Measurements from ENCODE around the gene SH3GL1. TPM values are rescaled to one million over a fixed set of nuclear protein-coding genes. Genes with fewer than 3 reads are reported as not detected.

SH3GL1 gene
- total and polyA plus RNA-seq, 2 of the 4 experiments (the other 2 are of a cell fraction): 28.1 to 138 TPM

DNA sequence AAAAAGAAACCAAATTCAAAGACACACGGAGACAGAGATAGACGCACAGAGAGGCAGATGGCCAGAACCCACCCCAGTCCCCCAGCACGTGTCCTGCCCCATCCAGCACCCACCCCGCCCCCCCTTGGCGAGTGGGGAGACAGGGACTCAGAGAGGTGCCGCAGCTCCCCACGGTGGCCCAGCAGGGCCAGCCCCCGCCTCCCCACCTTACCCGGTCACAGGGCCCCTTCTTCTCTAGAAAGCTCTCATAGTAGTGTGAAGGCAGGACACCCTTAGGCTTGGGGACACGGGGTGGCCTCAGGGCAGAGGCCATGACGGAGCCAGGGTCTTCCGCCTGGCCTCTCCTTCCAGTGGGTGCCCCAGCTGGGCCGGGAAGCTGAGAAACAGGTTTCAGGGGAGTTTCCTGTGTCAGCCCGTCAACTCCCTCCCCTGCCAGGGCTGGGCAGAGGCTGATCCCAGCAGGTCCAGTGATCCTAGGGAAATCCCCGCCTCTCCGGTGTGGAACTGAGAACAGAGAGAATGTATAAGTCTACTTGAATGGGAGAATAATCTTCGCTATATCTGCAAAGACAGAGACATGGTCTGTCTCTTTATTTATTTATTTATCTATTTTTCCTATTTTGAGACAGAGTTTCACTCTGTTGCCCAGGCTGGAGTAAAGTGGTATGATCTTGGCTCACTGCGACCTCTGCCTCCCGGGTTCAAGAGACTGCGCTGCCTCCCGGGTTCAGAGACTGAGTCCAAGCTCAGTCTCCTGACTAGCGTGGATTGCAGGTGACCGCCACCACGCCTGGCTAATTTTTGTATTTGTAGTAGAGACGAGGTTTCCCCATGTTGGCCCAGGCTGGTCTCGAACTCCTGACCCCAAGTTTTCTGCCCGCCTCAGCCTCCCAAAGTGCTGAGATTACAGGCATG lies 61.6 kb downstream of the SH3GL1 start, which contains the start of gene STAP2 (continued):
- TF ChIP-seq FOS (IDR thresholded peaks at IDR 0.05; ENCODE audit: low read depth, low read length): no peak
- no peak for TF ChIP-seq CEBPB (IDR thresholded peaks at IDR 0.05; ENCODE audit: low read depth, low read length)

DNA sequence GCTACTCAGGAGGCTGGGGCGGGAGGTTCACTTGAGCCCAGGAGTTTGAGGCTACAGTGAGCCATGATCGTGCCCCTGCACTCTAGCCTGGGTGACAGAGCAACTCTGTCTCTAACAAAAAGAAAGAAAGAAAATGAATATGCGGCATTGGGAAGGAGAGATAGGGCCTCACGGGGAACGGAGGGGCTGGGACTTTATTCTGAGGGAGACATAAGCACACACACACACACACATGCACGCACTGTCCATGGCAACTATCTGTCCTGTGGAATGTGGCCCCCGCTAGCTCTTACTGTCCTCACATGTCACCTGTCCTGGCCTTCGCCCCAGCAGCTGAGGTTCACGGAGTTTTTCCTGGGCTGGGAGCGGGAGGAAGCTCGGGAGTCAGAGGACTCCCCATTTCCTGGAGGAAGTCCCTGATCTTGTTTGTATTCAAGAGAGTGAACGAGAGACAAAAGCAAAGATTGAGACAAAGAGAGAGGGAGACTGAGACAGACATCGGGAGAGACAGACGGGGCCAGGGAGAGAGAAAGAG lies 62.4 kb downstream of the SH3GL1 start:
- Histone ChIP-seq H3K4me2 (ENCODE audit: low read depth, low read length) (peak overlapping the region; percentile 96), H3K4me1 (ENCODE audit: control insufficient read depth, insufficient read depth, low read length) (peaks cover 6% of the 10 kb centered on the region), H2BK15ac (ENCODE audit: low read depth, low read length) (no peak overlapping the region), H4K5ac (ENCODE audit: low read depth, low read length) (peak overlapping the region; percentile 73), H2AK9ac (replicated peaks; ENCODE audit: low read depth, low read length, poor library complexity) (peak overlapping the region; percentile 84), H2BK5ac (ENCODE audit: low read depth, low read length, poor library complexity, severe bottlenecking) (no peak overlapping the region), H4K8ac (ENCODE audit: low read depth in 2 of 2, low read length in 2 of 2) (peak overlapping the region; percentile 55 to 84), H4K91ac (ENCODE audit: insufficient read depth, low read depth, low read length) (peak overlapping the region; percentile 25), H2BK120ac (ENCODE audit: low read depth, low read length) (0 out of 2 replicates have a peak overlapping the region, but pooled peaks have one; percentile 8), H3K36me3 (ENCODE audit: control insufficient read depth, insufficient read depth, low read length) (no peaks in the 10 kb centered on the region), H3K14ac (replicated peaks; ENCODE audit: low read depth, low read length) (peak overlapping the region; percentile 39), H3K18ac (ENCODE audit: low read depth, low read length) (peak overlapping the region; percentile 17; the same call in 1 of the 2 replicates), H3K23ac (ENCODE audit: low read depth, low read length) (peak overlapping the region; percentile 87), H3K9me1 (ENCODE audit: insufficient read depth, low read length) (0 out of 2 replicates have a peak, but pooled peaks cover 2% of the 10 kb centered on the region), H3K9ac (ENCODE audit: low read depth, low read length) (peak overlapping the region; percentile 70), H3K4me3 (ENCODE audit: insufficient read depth, low read depth, low read length) (peak overlapping the region; percentile 20; the same call in 1 of the 2 replicates), H2AK5ac (ENCODE audit: low read depth, low read length) (no peak overlapping the region), H3K4ac (ENCODE audit: low read depth, low read length) (peak overlapping the region; percentile 90), H2BK20ac (ENCODE audit: low read depth, low read length) (no peak overlapping the region), H3K79me1 (ENCODE audit: low read depth in 1 of 2, low read length in 2 of 2) (peaks cover 0 to 2% of the 10 kb centered on the region in 2 experiments; a peak in 1 of 4 replicates), H3K9me3 (ENCODE audit: control insufficient read depth, insufficient read depth, low read length) (no peaks in the 10 kb centered on the region), H3K56ac (ENCODE audit: extremely low read depth, insufficient read depth, low read length) (no peak overlapping the region), H3K27ac (ENCODE audit: insufficient read depth, low read length) (0 out of 2 replicates have a peak overlapping the region, but pooled peaks have one; percentile 0), H3K27me3 (ENCODE audit: control insufficient read depth, insufficient read depth, low read length) (no peaks in the 10 kb centered on the region), H2AFZ (replicated peaks; ENCODE audit: low read length, poor library complexity) (peak overlapping the region; percentile 97), H4K20me1 (ENCODE audit: insufficient read depth, low read length) (no peaks in the 10 kb centered on the region)
- BruUV-seq (replicated peaks): no TSS peak
- TF ChIP-seq CEBPB (IDR thresholded peaks at IDR 0.05; ENCODE audit: low read depth, low read length) (no peak), NFE2L2 (IDR thresholded peaks at IDR 0.05; ENCODE audit: low read depth, low read length) (no peak), SMC3 (IDR thresholded peaks at IDR 0.05; ENCODE audit: low read depth, low read length) (no peak), MAFK (IDR thresholded peaks at IDR 0.05; ENCODE audit: low read depth, low read length) (no peak), CHD1 (IDR thresholded peaks at IDR 0.05; ENCODE audit: low read depth, low read length) (no peak), FOS (IDR thresholded peaks at IDR 0.05; ENCODE audit: low read depth, low read length) (no peak)
- TF ChIP-seq, protein P1, sequence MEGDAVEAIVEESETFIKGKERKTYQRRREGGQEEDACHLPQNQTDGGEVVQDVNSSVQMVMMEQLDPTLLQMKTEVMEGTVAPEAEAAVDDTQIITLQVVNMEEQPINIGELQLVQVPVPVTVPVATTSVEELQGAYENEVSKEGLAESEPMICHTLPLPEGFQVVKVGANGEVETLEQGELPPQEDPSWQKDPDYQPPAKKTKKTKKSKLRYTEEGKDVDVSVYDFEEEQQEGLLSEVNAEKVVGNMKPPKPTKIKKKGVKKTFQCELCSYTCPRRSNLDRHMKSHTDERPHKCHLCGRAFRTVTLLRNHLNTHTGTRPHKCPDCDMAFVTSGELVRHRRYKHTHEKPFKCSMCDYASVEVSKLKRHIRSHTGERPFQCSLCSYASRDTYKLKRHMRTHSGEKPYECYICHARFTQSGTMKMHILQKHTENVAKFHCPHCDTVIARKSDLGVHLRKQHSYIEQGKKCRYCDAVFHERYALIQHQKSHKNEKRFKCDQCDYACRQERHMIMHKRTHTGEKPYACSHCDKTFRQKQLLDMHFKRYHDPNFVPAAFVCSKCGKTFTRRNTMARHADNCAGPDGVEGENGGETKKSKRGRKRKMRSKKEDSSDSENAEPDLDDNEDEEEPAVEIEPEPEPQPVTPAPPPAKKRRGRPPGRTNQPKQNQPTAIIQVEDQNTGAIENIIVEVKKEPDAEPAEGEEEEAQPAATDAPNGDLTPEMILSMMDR (conservative IDR thresholded peaks at IDR 0.05; ENCODE audit: low read depth, low read length): no peak
- TF ChIP-seq, protein P2, sequence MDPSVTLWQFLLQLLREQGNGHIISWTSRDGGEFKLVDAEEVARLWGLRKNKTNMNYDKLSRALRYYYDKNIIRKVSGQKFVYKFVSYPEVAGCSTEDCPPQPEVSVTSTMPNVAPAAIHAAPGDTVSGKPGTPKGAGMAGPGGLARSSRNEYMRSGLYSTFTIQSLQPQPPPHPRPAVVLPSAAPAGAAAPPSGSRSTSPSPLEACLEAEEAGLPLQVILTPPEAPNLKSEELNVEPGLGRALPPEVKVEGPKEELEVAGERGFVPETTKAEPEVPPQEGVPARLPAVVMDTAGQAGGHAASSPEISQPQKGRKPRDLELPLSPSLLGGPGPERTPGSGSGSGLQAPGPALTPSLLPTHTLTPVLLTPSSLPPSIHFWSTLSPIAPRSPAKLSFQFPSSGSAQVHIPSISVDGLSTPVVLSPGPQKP (IDR thresholded peaks at IDR 0.05; ENCODE audit: borderline replicate concordance, low read depth, low read length): no peak
- intact Hi-C loops (cut with micrococcal nuclease) (no loop called here), in situ Hi-C loops (cut with MboI; ENCODE audit: low sequenced_read_pairs) (no loop called here), dilution Hi-C loops (cut with HindIII; ENCODE audit: low sequenced_read_pairs, unreplicated experiment) (no loop called here)
- DNase-seq: no peak
- no CpG with 5 or more reads among the region's 14 CpGs for WGBS, 2 experiments (ENCODE audit: extremely low coverage in 2 of 2, insufficient read length in 1 of 2)
- POLR2A ChIA-PET (ENCODE audit: unreplicated experiment): no interaction called here
- CTCF ChIA-PET: interaction anchor here (0.6 kb wide), 1 partner anchor 91 kb away, joined by 3 read pairs; the partner anchor contains the start of gene YJU2
- no peak for ATAC-seq (ENCODE audit: low read depth)

Measured in IMR-90 (cell line).